GM21360 (cell line): ENCODE data around the gene SPAG8.

Experiments
- ATAC-seq: cut with Tn5 transposase; IDR thresholded peaks from one replicate; pipeline ENCODE4 v1.9.1; 2021; ENCODE audit warnings: mild to moderate bottlenecking, moderate library complexity; ENCODE audit not compliant: unreplicated experiment

The SPAG8 gene

GRCh38 chr9:35781066-35781465, 31.0 kb downstream of the SPAG8 start:
- no peak for ATAC-seq

- no peak for ATAC-seq
Observed at GRCh38 chr9:35778496-35778895, 33.6 kb downstream of the SPAG8 start.

DNA sequence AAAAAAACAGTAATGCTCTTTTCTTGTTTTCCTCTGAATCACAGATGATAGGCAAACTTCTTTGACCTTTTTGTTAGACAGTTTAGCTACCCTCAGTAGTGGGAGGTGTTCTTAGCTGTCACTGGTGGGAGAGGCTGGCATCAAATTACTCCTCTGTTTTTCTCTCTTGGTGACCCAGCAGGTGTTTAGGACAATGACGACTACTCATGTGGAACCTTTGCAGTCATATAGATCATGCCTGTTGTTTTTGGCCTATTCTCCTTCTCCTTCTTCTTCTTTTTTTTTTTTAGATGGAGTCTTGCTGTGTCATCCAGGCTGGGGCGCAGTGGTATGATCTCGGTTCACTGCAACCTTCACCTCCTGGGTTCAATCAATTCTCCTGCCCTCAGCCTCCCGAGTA, 36.0 kb downstream of the SPAG8 start:
- ATAC-seq: no peak

DNA sequence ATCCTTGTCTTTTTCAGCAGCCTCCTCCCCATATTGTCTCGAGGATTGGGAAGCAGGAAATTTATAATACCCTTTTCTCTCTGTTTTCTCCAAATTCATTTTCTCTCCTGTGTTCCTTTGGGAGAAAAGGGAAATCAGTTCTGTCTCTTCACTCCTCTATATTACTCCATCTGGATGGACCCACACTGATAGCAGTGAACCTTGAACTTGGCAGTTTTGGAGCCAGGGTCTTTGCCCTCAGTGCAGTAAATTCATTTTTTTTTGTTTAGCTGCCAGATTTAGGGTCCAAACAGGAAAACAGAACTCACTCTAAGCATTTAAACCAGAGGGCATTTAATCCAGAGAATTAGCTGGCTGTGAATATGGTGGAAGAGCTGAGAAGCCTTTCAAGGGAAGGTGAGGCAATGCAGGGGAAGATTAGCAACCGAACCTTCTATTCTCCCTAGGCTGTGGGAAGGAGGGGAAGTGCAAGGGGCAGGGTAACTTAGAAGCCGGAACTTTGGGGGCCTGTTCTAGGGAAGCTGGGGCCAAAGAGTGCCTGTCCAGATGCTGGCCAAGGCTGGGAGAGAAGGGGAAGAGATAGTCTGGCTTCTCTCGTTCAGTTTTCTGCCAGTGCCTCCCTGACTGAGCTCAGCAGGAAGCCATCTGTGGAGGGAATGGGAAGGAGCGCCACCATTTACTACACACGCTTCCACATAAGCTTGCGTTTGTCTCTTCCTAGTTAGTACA, 37.0 kb downstream of the SPAG8 start:
- ATAC-seq: no peak

GRCh38 chr9:35771943-35772342, 40.1 kb downstream of the SPAG8 start:
- no peak for ATAC-seq

DNA sequence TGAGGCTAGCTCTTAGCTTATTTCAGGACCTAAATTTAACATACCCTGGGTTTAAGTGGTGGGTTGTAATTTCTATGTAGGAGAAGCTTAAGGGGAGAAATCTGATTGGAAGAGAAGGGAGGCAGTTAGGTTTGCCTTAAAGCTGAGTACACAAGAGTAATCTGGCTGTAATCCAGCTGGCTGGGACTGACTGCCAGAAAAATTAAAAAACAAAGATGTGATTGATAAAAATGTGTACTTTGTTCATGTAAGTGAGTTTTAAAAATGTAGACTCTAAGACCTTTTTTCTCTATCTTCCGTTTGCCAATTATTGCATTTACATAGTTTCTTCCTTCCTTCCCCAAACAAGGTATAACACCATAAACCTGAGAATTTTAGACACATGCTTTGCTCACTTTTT, 40.5 kb downstream of the SPAG8 start:
- no peak for ATAC-seq

DNA sequence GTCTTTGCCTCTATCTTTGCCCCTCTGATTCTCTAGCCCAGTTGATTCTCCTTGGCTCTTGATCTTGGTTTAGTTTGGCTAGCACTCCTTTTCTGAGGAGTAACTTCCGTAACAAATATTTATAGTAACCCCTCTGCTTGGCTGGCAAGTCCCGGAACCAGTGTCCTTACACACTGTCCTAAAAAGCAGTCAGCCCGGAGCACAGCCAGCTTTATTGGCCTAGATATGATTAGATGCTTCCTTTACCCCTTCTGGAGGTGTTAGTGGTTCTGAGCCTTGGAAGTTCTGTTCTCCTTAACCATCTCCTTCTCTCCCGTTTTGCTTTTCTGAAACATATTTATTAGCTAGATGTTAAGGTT, 41.0 kb downstream of the SPAG8 start:
- ATAC-seq: no peak

DNA sequence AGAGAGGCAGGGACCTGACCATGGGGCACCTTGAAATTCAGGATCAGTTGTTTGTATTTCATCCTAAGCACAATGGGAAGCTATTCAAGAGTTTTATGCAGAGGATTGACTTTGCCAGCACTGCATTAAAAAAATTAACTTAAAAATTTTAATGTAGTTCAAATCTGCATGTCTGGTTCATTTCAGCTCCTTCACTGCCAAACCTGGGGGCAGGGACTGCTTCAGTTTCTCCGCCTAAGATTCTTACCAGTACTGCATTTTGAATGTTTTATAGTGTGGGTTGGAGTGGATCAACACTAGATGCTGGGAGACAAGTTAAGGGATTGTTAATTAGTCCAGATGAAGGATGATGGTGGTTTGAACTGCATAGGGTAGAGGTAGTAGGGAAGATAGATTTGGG, 42.3 kb downstream of the SPAG8 start:
- no peak for ATAC-seq

DNA sequence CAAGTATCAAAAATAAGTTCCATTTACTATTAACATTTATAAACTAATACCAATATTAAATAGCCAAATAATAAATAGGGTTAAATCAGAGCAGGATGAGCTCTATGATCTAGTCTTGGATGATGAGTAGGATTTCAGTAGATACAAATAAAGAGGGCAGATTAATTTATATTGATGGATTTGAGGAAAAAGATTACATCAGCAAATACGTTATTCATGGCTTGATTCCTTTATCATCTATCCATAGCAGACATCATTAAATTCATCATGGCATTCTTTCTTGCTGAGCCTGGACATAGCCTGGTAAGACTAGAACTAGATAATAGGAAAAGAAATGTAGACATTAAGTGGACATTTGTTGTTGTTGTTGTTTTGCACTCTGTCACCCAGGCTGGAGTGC, 44.6 kb downstream of the SPAG8 start:
- no peak for ATAC-seq

DNA sequence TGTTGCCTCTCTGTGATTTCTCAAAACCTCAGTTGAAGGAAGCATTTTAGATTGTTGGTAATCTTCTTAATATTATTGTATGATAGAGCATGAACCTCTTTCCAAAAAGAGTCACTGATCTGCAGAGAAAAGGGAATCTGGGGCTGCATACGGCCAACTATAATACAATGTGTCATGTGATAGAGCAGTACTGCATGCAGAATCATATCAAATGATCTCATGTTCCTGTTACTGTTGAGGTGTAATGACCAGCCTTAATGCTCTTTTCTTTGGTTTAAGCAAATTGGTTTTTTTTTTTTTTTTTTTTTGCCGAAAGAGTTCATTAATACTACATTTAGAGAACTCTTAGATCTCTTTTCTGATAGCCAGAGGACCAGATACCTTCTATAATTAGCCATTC, 45.1 kb downstream of the SPAG8 start:
- no peak for ATAC-seq

- ATAC-seq: no peak
Observed at GRCh38 chr9:35763803-35764202, 48.3 kb downstream of the SPAG8 start.

- ATAC-seq: no peak
Observed at GRCh38 chr9:35763181-35763580, 48.9 kb downstream of the SPAG8 start.

DNA sequence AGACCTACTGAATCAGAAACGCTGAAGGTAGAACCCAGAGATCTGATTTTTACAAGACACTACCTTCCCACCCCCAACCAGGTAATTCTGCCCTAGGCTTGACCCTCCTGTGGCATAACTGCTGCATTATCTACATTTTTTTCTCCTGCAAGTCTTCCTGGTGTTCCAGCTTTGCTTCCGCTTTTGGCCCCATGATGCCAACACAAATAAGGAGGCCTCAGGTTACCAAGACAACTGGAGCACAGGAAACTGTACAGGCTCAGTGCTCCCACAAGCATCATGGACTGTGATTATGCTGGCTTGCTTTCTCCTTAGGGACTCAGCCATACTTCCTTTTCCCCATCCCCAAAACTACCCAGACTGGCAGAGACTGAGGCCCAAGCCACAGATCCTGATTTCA, 51.4 kb downstream of the SPAG8 start:
- ATAC-seq: no peak

DNA sequence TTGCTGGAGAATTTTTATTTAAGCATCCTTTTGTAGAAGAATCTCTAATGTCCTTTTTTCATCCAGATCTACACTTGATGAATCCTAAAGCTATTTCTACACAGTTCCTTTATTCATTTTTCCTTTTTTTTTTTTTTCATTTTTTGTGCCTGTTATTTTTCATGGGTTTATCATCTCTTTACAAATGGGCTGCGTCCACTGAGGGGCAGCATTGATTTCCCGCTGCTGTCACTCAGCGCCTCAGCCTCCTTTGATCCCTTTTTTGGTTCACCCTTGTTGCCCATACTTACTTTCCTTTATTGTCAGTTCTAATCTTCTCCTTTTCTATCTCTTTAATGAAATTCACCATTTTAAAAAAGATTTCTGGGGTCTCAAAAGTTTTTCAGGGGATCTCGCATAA, 52.3 kb downstream of the SPAG8 start:
- ATAC-seq: no peak
